BLaER1 (cell line): ENCODE data around the gene PSMB9.

Source experiments
- H3K27ac ChIP-seq: shearing (Covaris generic); formaldehyde crosslinking; 2 replicates; pipeline ENCODE4 v1.8.1; 2022
- H3K27me3 ChIP-seq: shearing (Covaris generic); formaldehyde crosslinking; 2 replicates; pipeline ENCODE4 v1.8.1; 2022
- H3K36me3 ChIP-seq: shearing (Covaris generic); formaldehyde crosslinking; 2 replicates; pipeline ENCODE4 v1.8.1; 2022
- H3K4me1 ChIP-seq: shearing (Covaris generic); formaldehyde crosslinking; 2 replicates; pipeline ENCODE4 v1.8.1; 2022
- H3K4me2 ChIP-seq: shearing (Covaris generic); formaldehyde crosslinking; 2 replicates; pipeline ENCODE4 v1.8.1; 2022
- H3K4me3 ChIP-seq: shearing (Covaris generic); formaldehyde crosslinking; 2 replicates; pipeline ENCODE4 v1.8.1; 2022
- H3K9ac ChIP-seq: shearing (Covaris generic); formaldehyde crosslinking; 2 replicates; pipeline ENCODE4 v1.8.1; 2022
- H3K9me3 ChIP-seq: shearing (Covaris generic); formaldehyde crosslinking; 2 replicates; pipeline ENCODE4 v1.8.1; 2022
- H4K20me1 ChIP-seq: shearing (Covaris generic); formaldehyde crosslinking; 2 replicates; pipeline ENCODE4 v1.8.1; 2022
- Cebpa-rat ChIP-seq: shearing (Covaris generic); IDR thresholded peaks from 2 replicates; pipeline ENCODE4 v1.8.1; 2022

Gene PSMB9

DNA sequence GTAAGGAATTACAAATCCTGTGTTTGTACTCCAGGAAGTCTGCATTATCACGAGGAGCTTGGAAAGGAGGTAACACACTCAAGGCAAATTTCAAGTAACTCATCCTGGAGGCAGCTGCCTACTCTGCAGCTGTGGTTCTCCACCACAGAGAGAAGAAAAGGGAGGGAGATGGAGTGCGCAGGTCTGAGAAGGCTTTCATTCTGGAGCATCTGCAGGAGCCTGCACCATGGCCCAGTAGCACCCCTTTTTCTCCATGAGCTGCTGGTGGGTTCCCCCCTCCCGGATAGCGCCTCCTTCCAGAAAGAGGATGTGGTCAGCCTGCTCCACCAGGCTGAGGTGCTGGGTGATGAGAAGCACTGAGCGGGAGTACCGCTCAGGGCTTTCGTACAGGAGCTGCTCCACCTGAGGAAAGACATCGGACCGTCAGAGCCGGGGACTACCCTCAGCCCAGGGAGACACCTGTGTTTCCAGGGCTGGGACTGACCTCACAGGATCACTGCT, 8.6 kb upstream of the PSMB9 start:
- Histone ChIP-seq H3K4me1 (peaks cover 62% of the 10 kb centered on the region), H3K9ac (peak overlapping the region; percentile 92), H3K9me3 (no peaks in the 10 kb centered on the region; the same call in 1 of the 2 replicates), H3K27me3 (no peaks in the 10 kb centered on the region), H3K36me3 (peaks cover 66% of the 10 kb centered on the region), H3K4me2 (peak overlapping the region; percentile 94), H4K20me1 (no peaks in the 10 kb centered on the region), H3K27ac (peak overlapping the region; percentile 97), H3K4me3 (peak overlapping the region; percentile 83)
- TF ChIP-seq Cebpa-rat, result no peak

DNA sequence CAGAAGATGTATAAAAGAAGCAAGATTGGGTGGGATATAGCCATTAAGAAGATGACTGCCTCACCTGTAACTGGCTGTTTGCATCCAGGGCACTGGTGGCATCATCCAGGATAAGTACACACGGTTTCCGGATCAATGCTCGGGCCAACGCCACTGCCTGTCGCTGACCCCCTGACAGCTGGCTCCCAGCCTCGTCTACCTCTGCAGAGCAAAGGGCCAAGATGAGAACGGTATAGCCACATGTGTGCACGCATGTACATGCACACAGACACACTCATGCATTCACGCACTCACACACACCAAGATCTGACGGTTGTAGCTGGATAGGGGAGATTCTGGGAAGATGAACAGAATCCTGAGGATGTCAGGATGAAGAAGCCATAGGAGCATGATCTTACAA, 7.0 kb upstream of the PSMB9 start:
- H4K20me1 ChIP-seq, result no peaks in the 10 kb centered on the region; the same call in 1 of the 2 replicates

DNA sequence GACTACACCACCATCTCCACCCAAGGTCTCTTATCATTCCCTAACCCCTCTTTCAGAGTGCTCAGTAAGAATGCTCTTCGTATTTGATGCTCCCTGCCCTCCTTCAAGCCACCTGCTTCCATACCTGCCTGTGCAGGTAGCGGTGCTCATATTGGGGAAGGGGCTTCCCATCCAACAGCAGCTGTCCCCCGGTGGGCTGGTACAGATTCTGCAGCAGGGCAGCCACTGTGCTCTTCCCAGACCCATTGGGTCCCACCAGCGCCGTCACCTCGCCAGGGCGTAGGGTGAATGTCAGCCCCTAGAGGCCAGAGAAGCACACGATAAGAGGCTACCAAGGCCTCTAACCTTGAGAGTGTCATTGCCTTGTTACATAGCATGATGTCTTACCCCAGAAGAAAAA, 6.2 kb upstream of the PSMB9 start:
- no peak overlapping the region for H3K27ac ChIP-seq
- H3K9ac ChIP-seq, result no peak overlapping the region
- H3K36me3 ChIP-seq, result peaks cover 58% of the 10 kb centered on the region
- no peak for TF ChIP-seq Cebpa-rat
- no peak overlapping the region for H3K4me2 ChIP-seq
- H3K27me3 ChIP-seq, result no peaks in the 10 kb centered on the region
- no peak overlapping the region for H3K4me3 ChIP-seq
- no peaks in the 10 kb centered on the region; the same call in 1 of the 2 replicates for H4K20me1 ChIP-seq
- peaks cover 59% of the 10 kb centered on the region for H3K4me1 ChIP-seq
- no peaks in the 10 kb centered on the region; the same call in 1 of the 2 replicates for H3K9me3 ChIP-seq

More for the DNA sequence above, 7.0 kb upstream of the PSMB9 start:
- Histone ChIP-seq H3K27ac (peak overlapping the region; percentile 97; the same call in 1 of the 2 replicates), H3K36me3 (peaks cover 65% of the 10 kb centered on the region), H3K4me1 (peaks cover 60% of the 10 kb centered on the region), H3K27me3 (no peaks in the 10 kb centered on the region), H3K9me3 (no peaks in the 10 kb centered on the region; the same call in 1 of the 2 replicates), H3K4me2 (peak overlapping the region; percentile 94), H3K9ac (no peak overlapping the region; the same call in 1 of the 2 replicates), H3K4me3 (no peak overlapping the region)
- no peak for TF ChIP-seq Cebpa-rat

DNA sequence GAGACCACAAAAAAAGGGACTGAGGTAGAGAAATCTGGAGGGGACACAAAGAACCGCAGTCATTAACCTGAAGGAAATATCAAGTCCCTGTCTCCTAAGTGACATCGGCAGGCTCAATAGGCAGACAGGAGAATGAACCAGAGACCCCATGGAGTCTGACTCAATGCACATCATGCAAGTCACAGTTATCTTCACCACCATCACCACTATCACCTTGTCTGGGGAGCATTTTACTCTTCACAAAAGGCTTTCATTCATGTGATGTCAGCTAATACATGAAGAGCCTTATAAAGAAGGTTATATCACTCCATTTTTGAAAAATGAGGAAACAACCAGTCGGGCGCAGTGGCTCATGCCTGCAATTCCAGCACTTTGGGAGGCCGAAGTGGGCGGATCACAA, 4.9 kb upstream of the PSMB9 start:
- Histone ChIP-seq H3K27ac (no peak overlapping the region), H3K27me3 (no peaks in the 10 kb centered on the region), H3K4me1 (peaks cover 53% of the 10 kb centered on the region), H3K4me2 (no peak overlapping the region), H3K9me3 (no peaks in the 10 kb centered on the region; the same call in 1 of the 2 replicates), H3K36me3 (peaks cover 58% of the 10 kb centered on the region), H3K4me3 (no peak overlapping the region), H3K9ac (no peak overlapping the region), H4K20me1 (no peaks in the 10 kb centered on the region; the same call in 1 of the 2 replicates)
- no peak for TF ChIP-seq Cebpa-rat

DNA sequence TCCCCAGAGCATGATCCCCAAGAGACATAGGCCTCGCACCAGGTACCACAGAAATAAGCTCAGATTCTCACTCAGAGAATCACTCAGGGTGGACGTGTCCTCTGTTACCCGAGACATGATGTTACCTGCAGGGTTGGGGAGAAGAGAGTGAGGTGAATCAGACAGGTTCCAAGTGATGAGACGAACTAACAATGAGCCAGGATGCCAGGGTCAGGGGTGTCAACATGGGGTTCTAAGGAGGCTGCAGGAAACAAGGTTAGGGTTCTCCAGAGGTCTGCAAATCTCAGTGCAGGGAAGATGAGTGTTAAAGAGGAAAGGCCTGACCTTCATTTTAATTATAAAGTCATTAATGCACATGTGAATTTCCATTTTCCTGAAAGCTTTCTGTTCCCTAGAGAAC, 3.0 kb upstream of the PSMB9 start:
- H3K4me1 ChIP-seq, result peaks cover 56% of the 10 kb centered on the region
- peaks cover 56% of the 10 kb centered on the region for H3K36me3 ChIP-seq
- H3K4me2 ChIP-seq, result peak overlapping the region; percentile 93

DNA sequence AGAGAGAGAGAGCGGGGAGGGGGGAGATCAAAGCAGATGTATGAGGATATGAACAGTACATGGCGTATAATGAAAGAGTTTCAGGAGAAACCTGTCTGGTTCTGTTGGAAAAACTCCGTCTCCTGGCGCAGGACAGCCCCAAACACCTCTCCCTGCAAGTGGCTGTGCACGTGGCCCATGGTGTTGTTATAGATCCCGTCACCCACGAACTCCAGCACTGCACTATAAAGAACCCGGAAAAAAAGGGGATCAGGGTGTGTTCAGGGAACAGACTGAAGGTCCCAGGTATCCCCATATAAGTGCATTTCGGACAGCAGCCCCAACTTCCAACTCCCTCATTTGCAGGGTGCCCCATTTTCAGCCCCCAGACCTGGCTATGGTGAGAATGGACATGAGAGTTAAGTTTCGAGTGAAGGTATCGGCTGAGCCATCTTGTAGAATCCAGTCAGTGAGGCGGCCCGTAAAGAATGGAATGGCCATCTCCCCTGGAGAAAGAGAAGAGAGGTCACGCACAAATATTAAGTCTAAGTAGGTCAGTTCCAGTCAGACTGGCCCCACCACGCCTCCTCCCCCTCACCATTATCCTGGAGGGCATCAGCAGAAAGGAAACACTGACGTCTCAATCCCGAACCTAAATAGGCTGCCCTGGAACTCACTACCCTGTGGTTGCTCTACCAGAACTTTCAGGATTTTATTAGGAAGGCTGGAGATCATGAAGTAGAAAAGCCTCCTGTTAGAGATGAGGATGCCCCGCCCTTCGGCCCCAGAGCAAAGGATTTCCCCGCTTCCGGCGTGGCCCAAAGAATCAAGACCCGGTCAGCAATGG, 1.8 kb upstream of the PSMB9 start:
- Histone ChIP-seq H4K20me1 (no peaks in the 10 kb centered on the region; the same call in 1 of the 2 replicates), H3K4me1 (peaks cover 48% of the 10 kb centered on the region), H3K27ac (peak overlapping the region; percentile 90), H3K4me2 (peak overlapping the region; percentile 93), H3K27me3 (no peaks in the 10 kb centered on the region), H3K36me3 (peaks cover 55% of the 10 kb centered on the region), H3K9me3 (no peaks in the 10 kb centered on the region; the same call in 1 of the 2 replicates), H3K4me3 (peak overlapping the region; percentile 93), H3K9ac (peak overlapping the region; percentile 91)
- TF ChIP-seq Cebpa-rat, result no peak

More for the DNA sequence above, 3.0 kb upstream of the PSMB9 start:
- Histone ChIP-seq H3K9ac (0 out of 2 replicates have a peak overlapping the region, but pooled peaks have one; percentile 15), H3K27me3 (no peaks in the 10 kb centered on the region), H4K20me1 (no peaks in the 10 kb centered on the region; the same call in 1 of the 2 replicates), H3K9me3 (no peaks in the 10 kb centered on the region; the same call in 1 of the 2 replicates), H3K27ac (no peak overlapping the region), H3K4me3 (no peak overlapping the region)
- no peak for TF ChIP-seq Cebpa-rat

DNA sequence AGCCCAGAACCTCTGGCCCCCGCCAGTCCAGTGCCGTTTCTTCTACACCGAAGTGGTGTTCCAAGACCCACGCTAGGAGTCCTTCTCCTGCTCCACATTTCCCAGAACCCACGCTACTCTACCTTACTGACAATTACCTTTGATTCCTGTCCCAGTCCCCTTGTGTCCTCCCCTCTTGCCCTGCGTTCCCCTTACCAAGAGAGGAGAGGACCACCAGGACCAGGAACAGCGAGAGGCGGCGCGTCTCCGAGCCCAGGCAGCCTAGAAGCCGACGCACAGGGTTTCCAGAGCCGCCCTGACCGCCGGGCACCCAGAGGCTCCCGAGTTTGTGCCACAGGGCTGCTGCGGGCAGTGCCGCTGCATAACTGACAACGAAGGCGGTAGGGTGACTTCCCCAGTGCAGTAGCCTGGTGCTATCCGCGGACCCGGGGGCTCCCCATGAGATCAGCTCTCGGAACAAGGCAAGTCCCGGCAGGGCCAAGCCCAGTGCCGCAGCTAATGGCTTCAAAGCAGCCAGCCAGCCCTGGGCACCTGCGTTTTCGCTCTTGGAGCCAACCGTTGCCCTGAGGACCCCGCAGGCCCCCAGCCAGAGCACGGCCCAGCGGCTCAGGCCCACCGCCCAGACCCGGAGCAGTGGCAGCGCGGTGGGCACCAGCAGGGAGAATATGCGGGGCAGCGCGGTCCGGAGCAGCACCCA, 1.0 kb upstream of the PSMB9 start:
- Histone ChIP-seq H3K9me3 (no peaks in the 10 kb centered on the region; the same call in 1 of the 2 replicates), H4K20me1 (no peaks in the 10 kb centered on the region; the same call in 1 of the 2 replicates), H3K9ac (peak overlapping the region; percentile 91), H3K36me3 (peaks cover 55% of the 10 kb centered on the region), H3K27ac (peak overlapping the region; percentile 90), H3K4me1 (peaks cover 43% of the 10 kb centered on the region), H3K27me3 (no peaks in the 10 kb centered on the region), H3K4me2 (peak overlapping the region; percentile 93), H3K4me3 (peak overlapping the region; percentile 93)
- TF ChIP-seq Cebpa-rat, result no peak

DNA sequence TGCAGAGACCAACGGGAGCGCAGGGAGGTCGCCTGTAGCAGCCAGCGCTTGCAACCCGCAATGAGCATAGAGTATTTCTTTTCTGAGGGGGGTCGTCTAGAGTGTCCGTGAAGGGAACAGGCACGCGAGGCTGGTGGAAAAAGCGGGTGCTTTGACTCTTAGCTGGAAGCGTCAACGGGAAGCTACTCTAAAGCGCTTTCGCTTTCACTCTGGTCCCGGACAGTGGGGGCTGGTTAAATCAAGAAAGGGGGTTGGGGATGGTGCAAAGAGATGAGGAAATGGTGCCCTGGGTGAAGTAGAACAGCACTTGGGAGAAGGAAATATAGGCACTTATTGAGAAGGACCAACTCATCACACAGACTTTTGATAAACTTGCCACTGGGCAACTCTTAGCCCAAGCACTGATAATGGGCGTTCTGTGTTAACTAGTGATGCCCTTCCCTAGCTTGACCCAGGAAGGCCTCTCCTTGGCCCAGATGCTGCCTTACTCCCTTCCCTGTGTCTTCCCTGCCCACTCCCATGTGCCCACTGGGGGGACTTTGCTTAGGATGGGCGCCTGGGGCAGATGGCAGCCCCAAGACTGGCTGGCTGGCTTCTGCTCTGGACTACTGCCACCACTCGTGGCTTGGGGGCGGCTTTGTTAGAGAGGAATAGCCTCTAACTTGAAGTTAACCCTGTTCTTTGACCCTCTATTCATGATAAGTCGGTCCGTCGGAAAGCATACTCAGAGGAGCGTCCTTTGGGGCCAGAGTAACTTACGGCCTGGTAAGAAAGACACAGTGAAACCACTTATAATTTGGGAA, 585 bp downstream of the PSMB9 start:
- peak overlapping the region; percentile 91 for H3K9ac ChIP-seq
- TF ChIP-seq Cebpa-rat, result no peak

More for the DNA sequence above, 585 bp downstream of the PSMB9 start:
- Histone ChIP-seq H3K9me3 (no peaks in the 10 kb centered on the region), H3K27me3 (no peaks in the 10 kb centered on the region), H4K20me1 (no peaks in the 10 kb centered on the region; the same call in 1 of the 2 replicates), H3K36me3 (peaks cover 55% of the 10 kb centered on the region), H3K4me2 (peak overlapping the region; percentile 93), H3K27ac (peak overlapping the region; percentile 90), H3K4me1 (peaks cover 43% of the 10 kb centered on the region), H3K4me3 (peak overlapping the region; percentile 93)
